MM.1S (cell line): ENCODE measurements around the gene SYT5.

Experiments used
- DNase-seq: peaks from one replicate; pipeline ENCODE4 v3.0.0-alpha.2; 2015
- H2AFZ ChIP-seq: fragments of 300-600 bp; sonication (generic); 2 replicates; pipeline ENCODE4 v1.6.0; 2016; ENCODE audit warnings: antibody characterized with exemption, low read length
- H3F3A ChIP-seq: fragments of 300-600 bp; sonication (generic); 2 replicates; pipeline ENCODE4 v1.6.1; 2016; ENCODE audit warnings: mild to moderate bottlenecking, antibody characterized with exemption, low read length, moderate library complexity, mixed read lengths; ENCODE audit not compliant: insufficient read depth
- H3K27ac ChIP-seq: fragments of 300-600 bp; sonication (generic); 2 replicates; pipeline ENCODE4 v1.5.1; 2016; ENCODE audit warnings: mild to moderate bottlenecking, low read length
- H3K27me3 ChIP-seq: fragments of 300-600 bp; sonication (generic); replicated peaks from 2 replicates; pipeline ENCODE4 v1.6.0; 2016; ENCODE audit warnings: low read length; ENCODE audit not compliant: insufficient read depth
- H3K36me3 ChIP-seq: fragments of 300-600 bp; sonication (generic); replicated peaks from 2 replicates; pipeline ENCODE4 v1.6.1; 2016; ENCODE audit warnings: mild to moderate bottlenecking, low read length, mixed read lengths; ENCODE audit not compliant: insufficient read depth
- H3K4me1 ChIP-seq: fragments of 300-600 bp; sonication (generic); 2 replicates; pipeline ENCODE4 v1.6.1; 2016; ENCODE audit warnings: low read length, mixed read lengths
- H3K4me2 ChIP-seq: fragments of 300-600 bp; sonication (generic); 2 replicates; pipeline ENCODE4 v1.6.0; 2016; ENCODE audit warnings: low read depth, low read length
- H3K4me3 ChIP-seq: fragments of 300-600 bp; sonication (generic); 2 replicates; pipeline ENCODE4 v1.5.1; 2016; ENCODE audit warnings: low read length, mixed read lengths
- H3K79me2 ChIP-seq: fragments of 300-600 bp; sonication (generic); 2 replicates; pipeline ENCODE4 v1.6.1; 2016; ENCODE audit warnings: mixed run types, low read length, mixed read lengths
- H3K9ac ChIP-seq: fragments of 300-600 bp; sonication (generic); 2 replicates; pipeline ENCODE4 v1.6.1; 2016; ENCODE audit warnings: low read length, mixed read lengths
- H3K9me2 ChIP-seq: fragments of 300-600 bp; sonication (generic); replicated peaks from 2 replicates; pipeline ENCODE4 v1.6.1; 2016; ENCODE audit warnings: mild to moderate bottlenecking, low read length, mixed read lengths; ENCODE audit not compliant: insufficient read depth
- H3K9me3 ChIP-seq: fragments of 300-600 bp; sonication (generic); replicated peaks from 2 replicates; pipeline ENCODE4 v1.6.1; 2016; ENCODE audit warnings: mild to moderate bottlenecking, low read length, mixed read lengths; ENCODE audit not compliant: insufficient read depth
- H4K20me1 ChIP-seq: fragments of 300-600 bp; sonication (generic); 2 replicates; pipeline ENCODE4 v1.6.1; 2016; ENCODE audit warnings: mild to moderate bottlenecking, low read length, moderate library complexity, mixed read lengths; ENCODE audit not compliant: insufficient read depth
- EZH2 ChIP-seq: fragments of 300-600 bp; sonication (generic); optimal IDR thresholded peaks from 2 replicates; pipeline ENCODE3; 2017; ENCODE audit warnings: low read depth, mild to moderate bottlenecking, antibody characterized with exemption, low read length, mixed read lengths
- EZH2phosphoT487 ChIP-seq: fragments of 300-600 bp; sonication (generic); IDR thresholded peaks from 2 replicates; pipeline ENCODE4 v1.6.1; 2018; ENCODE audit warnings: antibody characterized with exemption, low read length
- TF ChIP-seq, protein P1 (sequence below): fragments of 300-600 bp; sonication (generic); IDR thresholded peaks from 2 replicates; pipeline ENCODE4 v1.5.1; 2016; ENCODE audit warnings: antibody characterized with exemption, low read length, mixed read lengths

The SYT5 gene

DNA sequence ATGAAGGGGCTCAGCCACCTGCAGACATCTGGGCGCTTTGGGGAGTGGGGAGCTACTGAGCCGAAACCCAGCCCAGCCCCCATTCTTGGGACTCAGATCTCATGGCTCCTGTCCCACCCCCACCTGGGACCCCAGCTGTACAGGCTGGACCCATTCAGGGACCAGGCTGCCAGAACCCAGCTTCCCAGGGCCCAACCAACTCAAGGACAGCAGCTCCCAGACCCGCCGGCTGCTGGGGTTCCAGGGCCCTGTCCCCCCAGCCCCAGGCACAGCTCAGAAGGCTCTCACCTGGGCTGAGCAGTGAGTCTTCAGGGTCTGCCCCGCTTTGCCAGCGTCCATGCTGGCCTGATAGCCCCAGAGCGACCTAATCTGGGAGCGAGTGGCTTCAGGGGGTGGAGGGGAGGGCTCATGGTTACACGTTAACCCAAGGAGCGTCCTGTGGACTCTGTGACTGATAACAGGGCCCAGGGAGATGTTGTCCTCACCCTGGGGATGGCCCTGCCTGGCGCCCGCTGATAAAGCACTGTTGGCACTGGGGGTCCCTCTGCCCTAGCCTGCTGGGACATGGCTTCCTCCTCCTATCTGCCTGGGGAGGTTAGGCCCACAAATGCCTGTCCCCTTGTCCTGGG, 48.4 kb upstream of the SYT5 start, which contains the start of gene TMEM86B:
TSS of gene TMEM86B (minus strand) at position 361 of the 629 bp plus-strand sequence. CDS start at position 339, 22 bp downstream.
- Histone ChIP-seq H3K79me2 (peaks cover 15% of the 10 kb centered on the region), H3F3A (no peaks in the 10 kb centered on the region), H3K9ac (no peak within 1 kb of the TSS), H3K4me2 (no peak within 1 kb of the TSS), H3K4me1 (no peaks in the 10 kb centered on the region), H3K27me3 (no peaks in the 10 kb centered on the region), H3K9me3 (no peaks in the 10 kb centered on the region), H3K27ac (no peak within 1 kb of the TSS), H2AFZ (no peak within 1 kb of the TSS), H3K36me3 (peaks cover 13% of the 10 kb centered on the region; the same call in 1 of the 2 replicates), H3K4me3 (no peak within 1 kb of the TSS), H4K20me1 (peaks cover 5% of the 10 kb centered on the region; the same call in 1 of the 2 replicates), H3K9me2 (no peaks in the 10 kb centered on the region)
- no peak for TF ChIP-seq EZH2
- TF ChIP-seq EZH2phosphoT487 = no peak
- TF ChIP-seq, protein P1, sequence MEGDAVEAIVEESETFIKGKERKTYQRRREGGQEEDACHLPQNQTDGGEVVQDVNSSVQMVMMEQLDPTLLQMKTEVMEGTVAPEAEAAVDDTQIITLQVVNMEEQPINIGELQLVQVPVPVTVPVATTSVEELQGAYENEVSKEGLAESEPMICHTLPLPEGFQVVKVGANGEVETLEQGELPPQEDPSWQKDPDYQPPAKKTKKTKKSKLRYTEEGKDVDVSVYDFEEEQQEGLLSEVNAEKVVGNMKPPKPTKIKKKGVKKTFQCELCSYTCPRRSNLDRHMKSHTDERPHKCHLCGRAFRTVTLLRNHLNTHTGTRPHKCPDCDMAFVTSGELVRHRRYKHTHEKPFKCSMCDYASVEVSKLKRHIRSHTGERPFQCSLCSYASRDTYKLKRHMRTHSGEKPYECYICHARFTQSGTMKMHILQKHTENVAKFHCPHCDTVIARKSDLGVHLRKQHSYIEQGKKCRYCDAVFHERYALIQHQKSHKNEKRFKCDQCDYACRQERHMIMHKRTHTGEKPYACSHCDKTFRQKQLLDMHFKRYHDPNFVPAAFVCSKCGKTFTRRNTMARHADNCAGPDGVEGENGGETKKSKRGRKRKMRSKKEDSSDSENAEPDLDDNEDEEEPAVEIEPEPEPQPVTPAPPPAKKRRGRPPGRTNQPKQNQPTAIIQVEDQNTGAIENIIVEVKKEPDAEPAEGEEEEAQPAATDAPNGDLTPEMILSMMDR = no peak
- no peak for DNase-seq

DNA sequence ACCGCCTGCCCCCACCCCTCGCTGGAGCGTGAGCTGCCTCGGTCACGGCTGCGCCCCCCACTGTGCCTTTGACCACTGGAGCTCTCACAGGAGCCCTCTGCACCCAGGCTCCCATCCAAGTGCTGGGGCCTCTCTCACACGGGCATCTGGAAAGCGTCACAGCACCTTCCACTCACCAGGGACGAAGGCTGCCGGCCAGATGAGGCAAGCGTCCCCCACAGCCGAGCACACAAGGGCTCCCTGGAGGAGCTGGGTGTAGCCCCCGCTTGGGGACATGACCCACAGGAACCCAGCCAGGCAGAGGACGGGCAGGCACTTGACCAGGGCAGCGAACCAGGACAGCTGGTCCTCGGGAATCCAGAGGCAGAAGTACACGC, 47.9 kb upstream of the SYT5 start:
- H3K36me3 ChIP-seq = peaks cover 8% of the 10 kb centered on the region; the same call in 1 of the 2 replicates
- TF ChIP-seq, protein P1 = no peak
- TF ChIP-seq EZH2 (no peak), EZH2phosphoT487 (no peak)
- H3K9me3 ChIP-seq = no peaks in the 10 kb centered on the region
- H3K27ac ChIP-seq = no peak overlapping the region
- no peaks in the 10 kb centered on the region for H3K9me2 ChIP-seq
- peaks cover 10% of the 10 kb centered on the region; the same call in 1 of the 2 replicates for H3K79me2 ChIP-seq
- H2AFZ ChIP-seq = no peak overlapping the region
- H3F3A ChIP-seq = no peaks in the 10 kb centered on the region
- no peak overlapping the region for H3K4me2 ChIP-seq
- no peak for DNase-seq
- no peaks in the 10 kb centered on the region for H3K27me3 ChIP-seq
- no peak overlapping the region for H3K9ac ChIP-seq
- no peaks in the 10 kb centered on the region for H3K4me1 ChIP-seq
- H4K20me1 ChIP-seq = peaks cover under 1% of the 10 kb centered on the region; the same call in 1 of the 2 replicates
- no peak overlapping the region for H3K4me3 ChIP-seq

DNA sequence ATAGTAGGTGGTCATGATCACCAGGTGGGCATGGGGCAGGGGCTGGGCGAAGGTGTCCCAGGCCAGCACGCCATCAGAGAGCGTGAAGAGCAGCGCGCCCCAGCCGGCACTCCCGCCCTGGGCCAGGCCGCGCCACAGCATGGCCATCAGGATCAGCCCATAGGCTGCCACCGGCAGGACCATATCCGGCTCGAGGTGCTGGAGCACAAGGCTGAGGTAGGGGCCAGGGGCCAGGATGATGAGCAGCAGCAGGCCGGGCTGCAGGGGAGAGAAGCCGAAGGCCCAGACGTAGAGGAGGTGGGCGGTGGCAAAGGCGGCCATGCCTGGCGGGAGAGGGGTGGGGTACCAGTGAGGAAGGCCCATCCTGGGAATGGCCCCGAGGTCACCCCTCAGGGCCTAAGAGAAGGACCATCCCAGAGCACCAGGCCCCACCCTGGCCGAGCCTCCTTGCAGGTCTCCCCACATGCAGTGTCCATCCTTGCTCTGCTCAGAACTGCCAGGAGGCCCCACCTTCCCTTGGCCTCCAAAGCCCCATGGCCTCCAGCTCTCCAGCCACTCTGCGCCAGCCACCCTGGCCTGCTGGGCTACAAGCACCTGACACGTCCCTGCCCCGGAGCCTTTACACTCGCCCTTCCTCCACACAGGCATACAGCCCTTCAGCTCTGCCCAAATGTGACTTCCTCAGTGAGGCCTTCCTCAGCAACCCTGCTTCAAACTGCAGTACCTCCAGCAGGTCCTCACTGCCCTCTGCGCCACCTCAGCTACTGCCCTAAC, 47.3 kb upstream of the SYT5 start:
- no peak overlapping the region for H3K4me3 ChIP-seq
- no peak overlapping the region for H2AFZ ChIP-seq
- no peaks in the 10 kb centered on the region for H3K9me2 ChIP-seq
- no peak overlapping the region for H3K4me2 ChIP-seq
- H3K79me2 ChIP-seq = peaks cover 4% of the 10 kb centered on the region; the same call in 1 of the 2 replicates
- no peak for DNase-seq
- H3F3A ChIP-seq = no peaks in the 10 kb centered on the region
- peaks cover 2% of the 10 kb centered on the region; the same call in 1 of the 2 replicates for H3K36me3 ChIP-seq
- H4K20me1 ChIP-seq = no peaks in the 10 kb centered on the region; the same call in 1 of the 2 replicates
- H3K27ac ChIP-seq = no peak overlapping the region
- no peaks in the 10 kb centered on the region for H3K9me3 ChIP-seq
- H3K9ac ChIP-seq = no peak overlapping the region
- TF ChIP-seq EZH2 (no peak), EZH2phosphoT487 (no peak)
- TF ChIP-seq, protein P1 = no peak
- H3K4me1 ChIP-seq = no peaks in the 10 kb centered on the region
- no peaks in the 10 kb centered on the region for H3K27me3 ChIP-seq
